NT2/D1 (cell line): ENCODE results near the gene TFDP1.

ENCODE experiments used
- YY1 ChIP-seq: IDR thresholded peaks from 2 replicates; pipeline ENCODE4 v1.6.1; 2011; ENCODE audit not compliant: insufficient read length, insufficient read depth
- ZNF274 ChIP-seq: IDR thresholded peaks from 2 replicates; pipeline ENCODE4 v1.6.1; 2011; ENCODE audit warnings: mild to moderate bottlenecking, low read depth, low read length

- TF ChIP-seq ZNF274: no peak
- TF ChIP-seq YY1: no peak
Measured at GRCh38 chr13:113666951-113667701, 82.6 kb downstream of the TFDP1 start, which contains the start of gene GRK1.
